Activated CD8-positive, alpha-beta memory T cell treated with anti-CD3 and anti-CD28 coated beads for 36 hours (primary cell): ENCODE measurements around the gene SECISBP2L. TPM values are rescaled to one million over a fixed set of nuclear protein-coding genes. Genes with fewer than 3 reads are reported as not detected.

Source experiments
- CTCF ChIA-PET: fragments of 350-600 bp; sonication (Branson Sonifier 250); formaldehyde crosslinking; loops from one replicate; lab custom pipeline; 2021; ENCODE audit warnings: antibody characterized with exemption; lab: Charles Lee
- POLR2A ChIA-PET: fragments of 350-600 bp; sonication (Branson Sonifier 250); formaldehyde crosslinking; loops from one replicate; lab custom pipeline; 2021; ENCODE audit warnings: antibody characterized with exemption; lab: Charles Lee
- total RNA-seq, 2 experiments: library from RNA; stranded (reverse); gene quantifications; one replicate each; pipeline ENCODE4 v1.2.3, GENCODE V29; 2021

SECISBP2L gene
- total RNA-seq, 2 experiments from 2014 or later, result 24.3 to 26.9 TPM

- CTCF ChIA-PET, result interaction anchor here (1.5 kb wide), 1 partner anchor 19 kb away, joined by 5 read pairs; the partner anchor contains the start of gene SHC4
- POLR2A ChIA-PET, result interaction anchor here (0.5 kb wide), 1 partner anchor 471 kb away, joined by 3 read pairs; no protein-coding TSS in a partner anchor
Observed at GRCh38 chr15:48945386-48945785, 100.9 kb downstream of the SECISBP2L start.

GRCh38 chr15:48941904-48942303, 104.3 kb downstream of the SECISBP2L start:
- POLR2A ChIA-PET, result interaction anchor here (1.3 kb wide), 1 partner anchor 64 kb away, joined by 4 read pairs; no protein-coding TSS in a partner anchor
- CTCF ChIA-PET, result interaction anchor here (0.5 kb wide), 1 partner anchor 22 kb away, joined by 3 read pairs; no protein-coding TSS in a partner anchor

GRCh38 chr15:48940508-48940907, 105.7 kb downstream of the SECISBP2L start:
- ChIA-PET POLR2A (interaction anchor here (0.5 to 1.3 kb wide), 2 partner anchors 11 to 1399 kb away, joined by 3 read pairs; no protein-coding TSS in a partner anchor), CTCF (interaction anchor here (0.6 to 2.1 kb wide), 4 partner anchors 15 to 76 kb away, joined by 3 to 5 read pairs (median 4); partner anchors contain the start of gene SHC4)

GRCh38 chr15:48939648-48940047, 106.6 kb downstream of the SECISBP2L start:
- CTCF ChIA-PET, result interaction anchor here (0.6 to 2.1 kb wide), 4 partner anchors 14 to 1766 kb away, joined by 3 to 5 read pairs (median 4); partner anchors contain the start of gene SHC4

More at GRCh38 chr15:48939648-48940047, 106.6 kb downstream of the SECISBP2L start:
- POLR2A ChIA-PET, result interaction anchor here (1.0 to 1.3 kb wide), 2 partner anchors 10 to 62 kb away, joined by 3 read pairs; partner anchors contain the start of gene EID1

Other genes starting within 250 kb of the SECISBP2L start
- 10 to 100 TPM; 23.2 to 23.9 TPM for gene CEP152, start 235.4 kb downstream of the SECISBP2L start, total RNA-seq
- gene EID1, start 168.3 kb downstream of the SECISBP2L start, total RNA-seq, result 100 to 1,000 TPM; 140 to 141 TPM
- gene SHC4, start 82.5 kb downstream of the SECISBP2L start, total RNA-seq, result 10 to 100 TPM; 10.7 to 11.6 TPM
- 100 to 1,000 TPM; 103 to 104 TPM for gene COPS2, start 109.2 kb upstream of the SECISBP2L start, total RNA-seq
- 10 to 100 TPM; 26.0 to 30.2 TPM for gene GALK2, start 123.8 kb upstream of the SECISBP2L start, total RNA-seq